Caco-2 (cell line): Measurements from ENCODE around the gene DGKE. TPM values are rescaled to one million over a fixed set of nuclear protein-coding genes. Genes with fewer than 3 reads are reported as not detected.

Experiments
- BruUV-seq: library from RNA; stranded (reverse); fragments of 400-500 nt; replicated peaks from 2 replicates; lab custom pipeline; 2021; lab: Mats Ljungman, UMichigan
- CTCF ChIA-PET: fragments of 300-600 bp; sonication (Branson Sonifier 250); formaldehyde crosslinking; loops from one replicate; lab custom pipeline; 2022; ENCODE audit warnings: antibody characterized with exemption; lab: Charles Lee
- POLR2A ChIA-PET: fragments of 300-600 bp; sonication (Branson Sonifier 250); formaldehyde crosslinking; loops from one replicate; lab custom pipeline; 2022; ENCODE audit warnings: antibody characterized with exemption; lab: Charles Lee
- DNase-seq, 2 experiments: peaks; one replicate each; pipeline versions ENCODE4 v3.0.0 to v3.0.0-alpha.2; 2020 to 2022
- H3K27me3 ChIP-seq: replicated peaks from 2 replicates; pipeline ENCODE4 v1.6.0; 2011; ENCODE audit warnings: low read length; ENCODE audit not compliant: control insufficient read depth, insufficient read depth
- H3K36me3 ChIP-seq: 2 replicates; pipeline ENCODE4 v1.5.1; 2011; ENCODE audit warnings: low read length; ENCODE audit not compliant: control insufficient read depth, insufficient read depth
- H3K4me1 ChIP-seq: fragments of 250-450 bp; sonication (Bioruptor Pico); 2 replicates; pipeline ENCODE4 v1.5.1; 2020; ENCODE audit warnings: mild to moderate bottlenecking
- H3K4me3 ChIP-seq: 2 replicates; pipeline ENCODE4 v1.5.1; 2011; ENCODE audit warnings: low read depth, mild to moderate bottlenecking, control low read depth, low read length
- H3K9me3 ChIP-seq: fragments of 250-450 bp; sonication (Bioruptor Pico); 2 replicates; pipeline ENCODE4 v1.5.1; 2020; ENCODE audit warnings: mild to moderate bottlenecking, moderate library complexity
- H3K27ac Mint-ChIP-seq: one replicate; pipeline ENCODE4 v1.8.0; 2022; ENCODE audit warnings: mixed read lengths; ENCODE audit not compliant: unreplicated experiment
- H3K27me3 Mint-ChIP-seq: one replicate; pipeline ENCODE4 v1.8.0; 2022; ENCODE audit warnings: mixed read lengths; ENCODE audit not compliant: insufficient read depth, unreplicated experiment
- H3K36me3 Mint-ChIP-seq: one replicate; pipeline ENCODE4 v1.8.0; 2022; ENCODE audit warnings: mild to moderate bottlenecking, mixed read lengths; ENCODE audit not compliant: insufficient read depth, unreplicated experiment
- H3K4me1 Mint-ChIP-seq: one replicate; pipeline ENCODE4 v1.8.0; 2022; ENCODE audit warnings: low read depth, mixed read lengths; ENCODE audit not compliant: unreplicated experiment
- H3K4me3 Mint-ChIP-seq: one replicate; pipeline ENCODE4 v1.8.0; 2022; ENCODE audit warnings: mild to moderate bottlenecking, moderate library complexity, mixed read lengths; ENCODE audit not compliant: unreplicated experiment
- H3K9me3 Mint-ChIP-seq: one replicate; pipeline ENCODE4 v1.8.0; 2022; ENCODE audit warnings: mixed read lengths; ENCODE audit not compliant: unreplicated experiment
- CTCF ChIP-seq, 2 experiments: fragments of 200-600 bp in 1 of 2; IDR thresholded peaks; 1 replicate in 1 of 2; 2 replicates in 1 of 2; pipeline versions ENCODE4 v1.5.1 to v1.8.0; 2011 to 2022; ENCODE audit warnings: antibody characterized with exemption in 1 of 2, control low read depth in 1 of 2, inconsistent platforms in 1 of 2, low read depth in 1 of 2, low read length in 1 of 2, mild to moderate bottlenecking in 1 of 2, moderate library complexity in 1 of 2; ENCODE audit not compliant: insufficient read depth in 1 of 2, severe bottlenecking in 1 of 2, unreplicated experiment in 1 of 2
- intact Hi-C: fragments of 100-400 bp; cut with micrococcal nuclease; formaldehyde crosslinking; loops from one replicate; pipeline ENCODE4 v1.10.0; 2022; ENCODE audit not compliant: unreplicated experiment
- total RNA-seq: library from RNA; stranded (reverse); gene quantifications from 2 replicates; pipeline ENCODE4 v1.2.3, GENCODE V29; 2022

The DGKE gene
- total RNA-seq, 1 experiment from 2014 or later: 15.5 TPM

- H3K4me3 ChIP-seq: no peak overlapping the region
- no peak for TF ChIP-seq CTCF (IDR thresholded peaks at IDR 0.05; ENCODE audit: insufficient read depth in 1 of 2, low read depth in 1 of 2, low read length in 1 of 2, severe bottlenecking in 1 of 2, unreplicated experiment in 1 of 2)
- Mint-ChIP-seq H3K36me3 (peaks cover 29% of the 10 kb centered on the region), H3K27ac (no peak overlapping the region), H3K9me3 (peaks cover 13% of the 10 kb centered on the region), H3K4me3 (no peak overlapping the region), H3K27me3 (no peaks in the 10 kb centered on the region), H3K4me1 (peaks cover 6% of the 10 kb centered on the region)
- POLR2A ChIA-PET: no interaction called here
- no peaks in the 10 kb centered on the region for H3K4me1 ChIP-seq
- no TSS peak for BruUV-seq
- intact Hi-C loops: no loop called here
- CTCF ChIA-PET: no interaction called here
- H3K36me3 ChIP-seq: peaks cover 1% of the 10 kb centered on the region; the same call in 1 of the 2 replicates
- no peaks in the 10 kb centered on the region for H3K27me3 ChIP-seq
- DNase-seq: no peak
- H3K9me3 ChIP-seq: no peaks in the 10 kb centered on the region; the same call in 1 of the 2 replicates
Measured at GRCh38 chr17:56883616-56884015, 49.7 kb downstream of the DGKE start.

- H3K4me1 Mint-ChIP-seq: peaks cover 6% of the 10 kb centered on the region
- H3K36me3 Mint-ChIP-seq: peaks cover 35% of the 10 kb centered on the region
- peaks cover 17% of the 10 kb centered on the region for H3K9me3 Mint-ChIP-seq
- Histone ChIP-seq H3K9me3 (no peaks in the 10 kb centered on the region; the same call in 1 of the 2 replicates), H3K36me3 (peaks cover 1% of the 10 kb centered on the region; the same call in 1 of the 2 replicates), H3K4me3 (no peak overlapping the region), H3K27me3 (no peaks in the 10 kb centered on the region), H3K4me1 (no peaks in the 10 kb centered on the region)
- DNase-seq: no peak
- no peak for TF ChIP-seq CTCF (IDR thresholded peaks at IDR 0.05; ENCODE audit: insufficient read depth in 1 of 2, low read depth in 1 of 2, low read length in 1 of 2, severe bottlenecking in 1 of 2, unreplicated experiment in 1 of 2)
- POLR2A ChIA-PET: interaction anchor here (0.5 to 0.6 kb wide), 2 partner anchors 29 to 1675 kb away, joined by 3 read pairs; partner anchors contain the start of gene TRIM25
- CTCF ChIA-PET: interaction anchor here (1.0 kb wide), 1 partner anchor 65 kb away, joined by 4 read pairs; no protein-coding TSS in a partner anchor
- no peak overlapping the region for H3K4me3 Mint-ChIP-seq
- intact Hi-C loops: no loop called here
- H3K27me3 Mint-ChIP-seq: no peaks in the 10 kb centered on the region
- no peak overlapping the region for H3K27ac Mint-ChIP-seq
- no TSS peak for BruUV-seq
Measured at GRCh38 chr17:56884483-56885311, 50.7 kb downstream of the DGKE start.

- POLR2A ChIA-PET: interaction anchor here (0.5 kb wide), 1 partner anchor 28 kb away, joined by 5 read pairs; the partner anchor contains the start of gene TRIM25
- Histone ChIP-seq H3K36me3 (peaks cover 1% of the 10 kb centered on the region; the same call in 1 of the 2 replicates), H3K4me3 (no peak overlapping the region), H3K4me1 (no peaks in the 10 kb centered on the region), H3K27me3 (no peaks in the 10 kb centered on the region), H3K9me3 (no peaks in the 10 kb centered on the region; the same call in 1 of the 2 replicates)
- no peak for DNase-seq
- Mint-ChIP-seq H3K4me1 (peaks cover 6% of the 10 kb centered on the region), H3K36me3 (peaks cover 35% of the 10 kb centered on the region), H3K27ac (no peak overlapping the region), H3K4me3 (no peak overlapping the region), H3K27me3 (no peaks in the 10 kb centered on the region), H3K9me3 (peaks cover 17% of the 10 kb centered on the region)
- intact Hi-C loops: no loop called here
- BruUV-seq: no TSS peak
- TF ChIP-seq CTCF (IDR thresholded peaks at IDR 0.05; ENCODE audit: insufficient read depth in 1 of 2, low read depth in 1 of 2, low read length in 1 of 2, severe bottlenecking in 1 of 2, unreplicated experiment in 1 of 2): no peak
- CTCF ChIA-PET: interaction anchor here (1.0 kb wide), 1 partner anchor 66 kb away, joined by 4 read pairs; no protein-coding TSS in a partner anchor
Measured at GRCh38 chr17:56885312-56885657, 51.3 kb downstream of the DGKE start.
